GM11168 (cell line): ENCODE measurements around the gene ADGRF3.
"Not testable (repeated sequence)": the region's sequence is repeated elsewhere in the genome, so short reads cannot be mapped to it uniquely, and the experiment has no call there.

Source experiments
- in situ Hi-C: fragments of 300-500 bp; cut with MboI; formaldehyde crosslinking; loops from one replicate; pipeline ENCODE4 v1.12.0; 2022; ENCODE audit warnings: low sequenced_read_pairs; ENCODE audit not compliant: unreplicated experiment

The ADGRF3 gene

GRCh38 chr2:26283606-26284005 is 63.0 kb downstream of the ADGRF3 start:
- in situ Hi-C loops = no loop called here

GRCh38 chr2:26281226-26281625 is 65.4 kb downstream of the ADGRF3 start:
- in situ Hi-C loops = no loop called here

- in situ Hi-C loops = no loop called here
Measured at GRCh38 chr2:26279886-26280285, 66.7 kb downstream of the ADGRF3 start.

GRCh38 chr2:26276484-26277227 is 69.9 kb downstream of the ADGRF3 start:
- in situ Hi-C loops = no loop called here

GRCh38 chr2:26274058-26274613 is 72.5 kb downstream of the ADGRF3 start:
- in situ Hi-C loops = no loop called here

GRCh38 chr2:26273501-26273900 is 73.1 kb downstream of the ADGRF3 start:
- in situ Hi-C loops = no loop called here

GRCh38 chr2:26270373-26270772 is 76.2 kb downstream of the ADGRF3 start:
- in situ Hi-C loops = no loop called here

- in situ Hi-C loops = no loop called here
Measured at GRCh38 chr2:26269571-26270158, 76.9 kb downstream of the ADGRF3 start.

- in situ Hi-C loops = not testable (repeated sequence)
Measured at GRCh38 chr2:26268670-26269385, 77.8 kb downstream of the ADGRF3 start.

GRCh38 chr2:26268213-26268612 is 78.4 kb downstream of the ADGRF3 start:
- in situ Hi-C loops = no loop called here

GRCh38 chr2:26258836-26259235 is 87.8 kb downstream of the ADGRF3 start:
- in situ Hi-C loops = not testable (repeated sequence)
